HEK293 (cell line): Measurements from ENCODE around the gene CARD14.
A peak's percentile ranks its signal among the peaks of the same experiment; 100 is the strongest.

Experiments used
- BCL6B ChIP-seq: fragments of 450-650 bp; formaldehyde crosslinking; IDR thresholded peaks from 2 replicates; pipeline ENCODE4 v1.5.1; 2017; ENCODE audit warnings: missing biosample characterization, missing genetic modification characterization
- GLI4 ChIP-seq: fragments of 450-650 bp; formaldehyde crosslinking; IDR thresholded peaks from 2 replicates; pipeline ENCODE4 v1.5.1; 2016; ENCODE audit warnings: missing biosample characterization, missing genetic modification characterization
- HOXC10 ChIP-seq: sonication (generic); formaldehyde crosslinking; IDR thresholded peaks from 2 replicates; pipeline ENCODE4 v1.8.1; 2023; ENCODE audit warnings: mild to moderate bottlenecking, missing genetic modification reagents
- INSM2 ChIP-seq: fragments of 450-650 bp; formaldehyde crosslinking; IDR thresholded peaks from 2 replicates; pipeline ENCODE4 v1.5.1; 2016; ENCODE audit warnings: missing biosample characterization, missing genetic modification characterization
- PRDM1 ChIP-seq: fragments of 450-650 bp; formaldehyde crosslinking; IDR thresholded peaks from 2 replicates; pipeline ENCODE4; 2016; ENCODE audit warnings: missing biosample characterization, missing genetic modification characterization
- SALL2 ChIP-seq: fragments of 450-650 bp; formaldehyde crosslinking; IDR thresholded peaks from 2 replicates; pipeline ENCODE4 v1.5.0; 2017; ENCODE audit warnings: missing biosample characterization, mild to moderate bottlenecking, missing genetic modification characterization, borderline replicate concordance
- YY2 ChIP-seq: fragments of 450-650 bp; formaldehyde crosslinking; IDR thresholded peaks from 2 replicates; pipeline ENCODE4 v1.5.1; 2016; ENCODE audit warnings: missing biosample characterization, missing genetic modification characterization
- ZBTB10 ChIP-seq: fragments of 450-650 bp; formaldehyde crosslinking; IDR thresholded peaks from 2 replicates; pipeline ENCODE4 v1.5.1; 2016; ENCODE audit warnings: missing biosample characterization, missing genetic modification characterization
- ZBTB17 ChIP-seq: fragments of 450-650 bp; formaldehyde crosslinking; IDR thresholded peaks from 2 replicates; pipeline ENCODE4 v1.5.1; 2016; ENCODE audit warnings: missing biosample characterization, missing genetic modification characterization
- ZBTB7A ChIP-seq: fragments of 450-650 bp; formaldehyde crosslinking; IDR thresholded peaks from 2 replicates; pipeline ENCODE4 v1.5.1; 2016; ENCODE audit warnings: low read depth, missing biosample characterization, missing genetic modification characterization
- ZBTB8A ChIP-seq: fragments of 450-650 bp; formaldehyde crosslinking; IDR thresholded peaks from 2 replicates; pipeline ENCODE4 v1.5.1; 2016; ENCODE audit warnings: missing biosample characterization, missing genetic modification characterization
- ZFP3 ChIP-seq: fragments of 450-650 bp; formaldehyde crosslinking; IDR thresholded peaks from 2 replicates; pipeline ENCODE4 v1.5.1; 2016; ENCODE audit warnings: low read depth, missing biosample characterization, missing genetic modification characterization
- ZNF146 ChIP-seq: fragments of 450-650 bp; formaldehyde crosslinking; IDR thresholded peaks from 2 replicates; pipeline ENCODE4 v1.5.1; 2016; ENCODE audit warnings: missing biosample characterization, missing genetic modification characterization
- ZNF23 ChIP-seq: fragments of 450-650 bp; formaldehyde crosslinking; IDR thresholded peaks from 2 replicates; pipeline ENCODE4 v1.5.1; 2016; ENCODE audit warnings: missing biosample characterization, missing genetic modification characterization, borderline replicate concordance
- ZNF366 ChIP-seq: fragments of 450-650 bp; formaldehyde crosslinking; conservative IDR thresholded peaks from 2 replicates; pipeline ENCODE4 v1.5.1; 2016; ENCODE audit warnings: missing biosample characterization, missing genetic modification characterization
- ZNF394 ChIP-seq: fragments of 450-650 bp; formaldehyde crosslinking; IDR thresholded peaks from 2 replicates; pipeline ENCODE4 v1.5.1; 2016; ENCODE audit warnings: missing biosample characterization, missing genetic modification characterization, mild to moderate bottlenecking, moderate library complexity, borderline replicate concordance
- ZNF544 ChIP-seq: fragments of 450-650 bp; formaldehyde crosslinking; IDR thresholded peaks from 2 replicates; pipeline ENCODE4 v1.5.0; 2017; ENCODE audit warnings: missing biosample characterization, missing genetic modification characterization
- ZNF600 ChIP-seq: fragments of 450-650 bp; formaldehyde crosslinking; IDR thresholded peaks from 2 replicates; pipeline ENCODE4 v1.5.1; 2016; ENCODE audit warnings: missing biosample characterization, missing genetic modification characterization
- TF ChIP-seq, protein P1 (sequence below): fragments of 450-650 bp; formaldehyde crosslinking; IDR thresholded peaks from 2 replicates; pipeline ENCODE4 v1.5.1; 2016; ENCODE audit warnings: missing biosample characterization, missing genetic modification characterization
- TF ChIP-seq, protein P2 (sequence below): fragments of 450-650 bp; formaldehyde crosslinking; conservative IDR thresholded peaks from 2 replicates; pipeline ENCODE4 v1.5.1; 2016; ENCODE audit warnings: low read depth, missing biosample characterization, missing genetic modification characterization
- TF ChIP-seq, protein P3 (sequence below): fragments of 450-650 bp; formaldehyde crosslinking; IDR thresholded peaks from 2 replicates; pipeline ENCODE4 v1.5.1; 2016; ENCODE audit warnings: missing biosample characterization, missing genetic modification characterization
- TF ChIP-seq, protein P4 (sequence below): fragments of 450-650 bp; formaldehyde crosslinking; IDR thresholded peaks from 2 replicates; pipeline ENCODE4 v1.5.1; 2016; ENCODE audit warnings: missing biosample characterization, missing genetic modification characterization, low read depth

Gene CARD14

DNA sequence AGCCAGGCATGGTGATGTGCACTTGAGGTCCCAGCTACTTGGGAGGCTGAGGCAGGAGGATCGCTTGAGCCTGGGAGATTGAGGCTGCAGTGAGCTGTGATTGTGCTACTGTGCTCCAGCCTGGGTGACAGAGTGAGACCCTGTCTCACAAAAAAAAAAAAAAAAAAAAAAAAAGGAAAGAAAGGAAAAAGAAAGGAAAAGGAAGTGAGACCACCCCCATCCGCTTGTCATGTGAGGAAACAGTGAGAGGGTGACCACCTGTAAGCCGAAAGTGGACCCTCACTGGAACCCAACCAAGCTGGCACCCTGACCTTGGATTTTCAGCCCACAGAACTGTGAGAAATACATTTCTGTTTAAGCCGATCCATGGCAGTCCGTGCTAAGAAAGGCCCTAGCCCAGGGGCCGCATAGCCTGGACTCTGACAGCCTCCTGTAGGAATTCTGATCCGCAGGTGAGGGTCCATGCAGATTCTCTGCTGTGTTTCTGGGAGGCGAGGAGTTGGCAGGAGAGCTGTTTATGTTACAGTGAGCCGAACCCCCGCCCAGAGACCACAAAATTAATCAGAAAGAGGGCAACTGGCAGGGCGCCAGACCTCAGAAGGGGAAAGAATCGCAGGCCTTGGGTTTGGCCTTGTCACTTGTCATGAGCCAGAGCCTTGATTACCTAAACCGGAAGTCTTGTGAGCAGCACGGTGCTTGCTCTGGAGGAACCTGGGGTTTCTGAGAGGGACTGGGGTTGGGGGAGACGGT lies 49.4 kb downstream of the CARD14 start (continued):
- TF ChIP-seq ZNF146 (tag by site-specific recombination) (no peak), GLI4 (tag by site-specific recombination) (no peak), ZNF23 (tag by site-specific recombination) (no peak), ZFP3 (tag by site-specific recombination) (no peak), PRDM1 (peak; percentile 69; the same call in 1 of the 2 replicates), YY2 (tag by site-specific recombination) (no peak), BCL6B (tag by site-specific recombination) (no peak; the same call in 1 of the 2 replicates), INSM2 (tag by site-specific recombination) (no peak), ZNF600 (tag by site-specific recombination) (peak; percentile 56; the same call in 1 of the 2 replicates), ZBTB8A (tag by site-specific recombination) (peak; percentile 49), ZNF366 (tag by site-specific recombination) (peak; percentile 63), ZBTB10 (no peak), SALL2 (tag by site-specific recombination) (no peak), ZBTB7A (no peak), ZNF394 (tag by site-specific recombination) (no peak), ZNF544 (no peak), HOXC10 (CRISPR knock-in tag) (no peak), ZBTB17 (tag by site-specific recombination) (peak; percentile 79; the same call in 1 of the 2 replicates)
- TF ChIP-seq, protein P1, sequence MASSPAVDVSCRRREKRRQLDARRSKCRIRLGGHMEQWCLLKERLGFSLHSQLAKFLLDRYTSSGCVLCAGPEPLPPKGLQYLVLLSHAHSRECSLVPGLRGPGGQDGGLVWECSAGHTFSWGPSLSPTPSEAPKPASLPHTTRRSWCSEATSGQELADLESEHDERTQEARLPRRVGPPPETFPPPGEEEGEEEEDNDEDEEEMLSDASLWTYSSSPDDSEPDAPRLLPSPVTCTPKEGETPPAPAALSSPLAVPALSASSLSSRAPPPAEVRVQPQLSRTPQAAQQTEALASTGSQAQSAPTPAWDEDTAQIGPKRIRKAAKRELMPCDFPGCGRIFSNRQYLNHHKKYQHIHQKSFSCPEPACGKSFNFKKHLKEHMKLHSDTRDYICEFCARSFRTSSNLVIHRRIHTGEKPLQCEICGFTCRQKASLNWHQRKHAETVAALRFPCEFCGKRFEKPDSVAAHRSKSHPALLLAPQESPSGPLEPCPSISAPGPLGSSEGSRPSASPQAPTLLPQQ (tag by site-specific recombination), result no peak
- TF ChIP-seq, protein P2, sequence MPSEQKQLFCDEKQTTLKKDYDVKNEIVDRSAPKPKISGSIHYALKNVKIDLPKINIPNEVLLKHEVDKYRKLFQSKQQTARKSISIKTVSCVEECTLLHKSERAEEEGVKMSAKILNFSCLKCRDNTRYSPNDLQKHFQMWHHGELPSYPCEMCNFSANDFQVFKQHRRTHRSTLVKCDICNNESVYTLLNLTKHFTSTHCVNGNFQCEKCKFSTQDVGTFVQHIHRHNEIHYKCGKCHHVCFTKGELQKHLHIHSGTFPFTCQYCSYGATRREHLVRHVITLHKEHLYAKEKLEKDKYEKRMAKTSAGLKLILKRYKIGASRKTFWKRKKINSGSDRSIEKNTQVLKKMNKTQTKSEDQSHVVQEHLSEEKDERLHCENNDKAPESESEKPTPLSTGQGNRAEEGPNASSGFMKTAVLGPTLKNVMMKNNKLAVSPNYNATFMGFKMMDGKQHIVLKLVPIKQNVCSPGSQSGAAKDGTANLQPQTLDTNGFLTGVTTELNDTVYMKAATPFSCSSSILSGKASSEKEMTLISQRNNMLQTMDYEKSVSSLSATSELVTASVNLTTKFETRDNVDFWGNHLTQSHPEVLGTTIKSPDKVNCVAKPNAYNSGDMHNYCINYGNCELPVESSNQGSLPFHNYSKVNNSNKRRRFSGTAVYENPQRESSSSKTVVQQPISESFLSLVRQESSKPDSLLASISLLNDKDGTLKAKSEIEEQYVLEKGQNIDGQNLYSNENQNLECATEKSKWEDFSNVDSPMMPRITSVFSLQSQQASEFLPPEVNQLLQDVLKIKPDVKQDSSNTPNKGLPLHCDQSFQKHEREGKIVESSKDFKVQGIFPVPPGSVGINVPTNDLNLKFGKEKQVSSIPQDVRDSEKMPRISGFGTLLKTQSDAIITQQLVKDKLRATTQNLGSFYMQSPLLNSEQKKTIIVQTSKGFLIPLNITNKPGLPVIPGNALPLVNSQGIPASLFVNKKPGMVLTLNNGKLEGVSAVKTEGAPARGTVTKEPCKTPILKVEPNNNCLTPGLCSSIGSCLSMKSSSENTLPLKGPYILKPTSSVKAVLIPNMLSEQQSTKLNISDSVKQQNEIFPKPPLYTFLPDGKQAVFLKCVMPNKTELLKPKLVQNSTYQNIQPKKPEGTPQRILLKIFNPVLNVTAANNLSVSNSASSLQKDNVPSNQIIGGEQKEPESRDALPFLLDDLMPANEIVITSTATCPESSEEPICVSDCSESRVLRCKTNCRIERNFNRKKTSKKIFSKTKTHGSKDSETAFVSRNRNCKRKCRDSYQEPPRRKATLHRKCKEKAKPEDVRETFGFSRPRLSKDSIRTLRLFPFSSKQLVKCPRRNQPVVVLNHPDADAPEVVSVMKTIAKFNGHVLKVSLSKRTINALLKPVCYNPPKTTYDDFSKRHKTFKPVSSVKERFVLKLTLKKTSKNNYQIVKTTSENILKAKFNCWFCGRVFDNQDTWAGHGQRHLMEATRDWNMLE (tag by site-specific recombination), result no peak
- TF ChIP-seq, protein P3, sequence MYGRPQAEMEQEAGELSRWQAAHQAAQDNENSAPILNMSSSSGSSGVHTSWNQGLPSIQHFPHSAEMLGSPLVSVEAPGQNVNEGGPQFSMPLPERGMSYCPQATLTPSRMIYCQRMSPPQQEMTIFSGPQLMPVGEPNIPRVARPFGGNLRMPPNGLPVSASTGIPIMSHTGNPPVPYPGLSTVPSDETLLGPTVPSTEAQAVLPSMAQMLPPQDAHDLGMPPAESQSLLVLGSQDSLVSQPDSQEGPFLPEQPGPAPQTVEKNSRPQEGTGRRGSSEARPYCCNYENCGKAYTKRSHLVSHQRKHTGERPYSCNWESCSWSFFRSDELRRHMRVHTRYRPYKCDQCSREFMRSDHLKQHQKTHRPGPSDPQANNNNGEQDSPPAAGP (tag by site-specific recombination), result peak; percentile 50; the same call in 1 of the 2 replicates
- TF ChIP-seq, protein P4, sequence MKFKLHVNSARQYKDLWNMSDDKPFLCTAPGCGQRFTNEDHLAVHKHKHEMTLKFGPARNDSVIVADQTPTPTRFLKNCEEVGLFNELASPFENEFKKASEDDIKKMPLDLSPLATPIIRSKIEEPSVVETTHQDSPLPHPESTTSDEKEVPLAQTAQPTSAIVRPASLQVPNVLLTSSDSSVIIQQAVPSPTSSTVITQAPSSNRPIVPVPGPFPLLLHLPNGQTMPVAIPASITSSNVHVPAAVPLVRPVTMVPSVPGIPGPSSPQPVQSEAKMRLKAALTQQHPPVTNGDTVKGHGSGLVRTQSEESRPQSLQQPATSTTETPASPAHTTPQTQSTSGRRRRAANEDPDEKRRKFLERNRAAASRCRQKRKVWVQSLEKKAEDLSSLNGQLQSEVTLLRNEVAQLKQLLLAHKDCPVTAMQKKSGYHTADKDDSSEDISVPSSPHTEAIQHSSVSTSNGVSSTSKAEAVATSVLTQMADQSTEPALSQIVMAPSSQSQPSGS (tag by site-specific recombination), result no peak
